Calu3 (cell line): Measurements from ENCODE around the gene LAMC3. TPM values are rescaled to one million over a fixed set of nuclear protein-coding genes. Genes with fewer than 3 reads are reported as not detected.

Experiments
- BruUV-seq: library from RNA; stranded (reverse); fragments of 400-500 nt; replicated peaks from 2 replicates; lab custom pipeline; 2021; lab: Mats Ljungman, UMichigan
- CTCF ChIA-PET: fragments of 300-600 bp; sonication (Branson Sonifier 250); formaldehyde crosslinking; loops from one replicate; lab custom pipeline; 2022; ENCODE audit warnings: antibody characterized with exemption; lab: Charles Lee
- DNase-seq: peaks from one replicate; pipeline ENCODE4 v3.0.0; 2022
- H3K27ac Mint-ChIP-seq: one replicate; pipeline ENCODE4 v1.8.0; 2022; ENCODE audit warnings: mixed read lengths; ENCODE audit not compliant: unreplicated experiment
- H3K27me3 Mint-ChIP-seq: one replicate; pipeline ENCODE4 v1.8.0; 2022; ENCODE audit warnings: mixed read lengths; ENCODE audit not compliant: unreplicated experiment
- H3K36me3 Mint-ChIP-seq: one replicate; pipeline ENCODE4 v1.8.0; 2022; ENCODE audit warnings: mild to moderate bottlenecking, moderate library complexity, mixed read lengths; ENCODE audit not compliant: insufficient read depth, unreplicated experiment
- H3K4me1 Mint-ChIP-seq: one replicate; pipeline ENCODE4 v1.8.0; 2022; ENCODE audit warnings: mild to moderate bottlenecking, low read depth, mixed read lengths; ENCODE audit not compliant: unreplicated experiment
- H3K4me3 Mint-ChIP-seq: one replicate; pipeline ENCODE4 v1.8.0; 2022; ENCODE audit warnings: mild to moderate bottlenecking, low read depth, moderate library complexity, mixed read lengths; ENCODE audit not compliant: unreplicated experiment
- H3K9me3 Mint-ChIP-seq: one replicate; pipeline ENCODE4 v1.8.0; 2022; ENCODE audit warnings: low read depth, mixed read lengths; ENCODE audit not compliant: unreplicated experiment
- CTCF ChIP-seq: fragments of 200-600 bp; IDR thresholded peaks from one replicate; pipeline ENCODE4 v1.8.0; 2022; ENCODE audit warnings: antibody characterized with exemption; ENCODE audit not compliant: unreplicated experiment
- intact Hi-C: fragments of 100-400 bp; cut with micrococcal nuclease; formaldehyde crosslinking; loops from one replicate; pipeline ENCODE4 v1.10.0; 2022; ENCODE audit not compliant: unreplicated experiment
- total RNA-seq: library from RNA; stranded (reverse); gene quantifications from 2 replicates; pipeline ENCODE4 v1.2.3, GENCODE V29; 2022

LAMC3 gene
- total RNA-seq, 1 experiment from 2014 or later: not detected

DNA sequence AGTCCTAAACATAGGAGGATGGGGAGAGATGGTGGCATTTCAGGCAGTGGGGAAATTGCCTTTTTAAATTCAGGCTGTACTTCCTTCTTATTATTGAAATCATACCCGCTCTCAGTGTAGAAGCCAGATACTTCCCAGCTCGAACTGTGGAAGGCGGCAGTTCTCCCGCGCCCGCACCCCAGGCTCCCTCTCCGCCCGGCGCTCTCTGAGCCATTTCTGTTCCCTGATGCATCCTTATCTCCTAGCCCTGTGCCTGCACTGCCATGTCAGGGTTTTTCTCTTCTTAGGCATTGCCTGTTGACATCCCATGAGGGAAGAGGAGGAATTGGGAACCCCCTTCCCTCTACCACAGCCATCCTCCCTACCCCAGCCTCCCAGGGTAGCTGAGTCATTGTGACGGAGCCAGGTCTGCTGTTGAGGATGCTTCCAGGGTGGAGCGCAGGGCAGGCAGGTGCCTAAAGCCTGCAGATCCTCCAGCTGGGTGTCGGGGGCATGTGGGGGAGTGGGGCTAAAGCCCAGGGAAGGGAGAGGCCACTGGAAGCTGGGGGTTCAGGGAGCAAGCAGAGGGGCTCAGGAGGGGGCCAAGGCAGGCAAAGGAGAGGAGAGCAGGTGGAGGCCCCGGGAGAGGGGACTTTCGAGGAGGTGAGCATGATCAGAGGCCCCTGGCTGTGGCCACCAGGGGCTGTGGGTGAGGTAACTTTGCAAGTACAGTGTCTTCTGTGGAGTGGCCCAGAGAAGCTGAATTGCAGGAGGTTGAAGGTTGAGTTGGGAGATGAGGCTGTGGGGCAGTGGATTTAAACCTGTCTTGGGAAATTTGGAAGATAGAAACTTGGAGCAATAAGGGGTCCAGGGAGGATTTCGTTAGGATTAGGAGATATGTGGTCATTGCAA, 16.2 kb downstream of the LAMC3 start:
- Mint-ChIP-seq H3K27ac (no peak overlapping the region), H3K27me3 (peaks cover 62% of the 10 kb centered on the region), H3K4me1 (no peaks in the 10 kb centered on the region), H3K4me3 (no peak overlapping the region), H3K36me3 (no peaks in the 10 kb centered on the region), H3K9me3 (no peaks in the 10 kb centered on the region)
- BruUV-seq: no TSS peak
- intact Hi-C loops: no loop called here
- no peak for DNase-seq
- CTCF ChIA-PET: no interaction called here
- no peak for TF ChIP-seq CTCF

GRCh38 chr9:131025953-131026858, 17.2 kb downstream of the LAMC3 start:
- CTCF ChIA-PET: no interaction called here

GRCh38 chr9:131027048-131027871, 18.3 kb downstream of the LAMC3 start:
- no peaks in the 10 kb centered on the region for H3K36me3 Mint-ChIP-seq
- intact Hi-C loops: no loop called here
- H3K4me3 Mint-ChIP-seq: no peak overlapping the region
- H3K27me3 Mint-ChIP-seq: peaks cover 47% of the 10 kb centered on the region
- H3K4me1 Mint-ChIP-seq: no peaks in the 10 kb centered on the region
- H3K27ac Mint-ChIP-seq: no peak overlapping the region
- no peak for TF ChIP-seq CTCF
- H3K9me3 Mint-ChIP-seq: no peaks in the 10 kb centered on the region
- no TSS peak for BruUV-seq
- DNase-seq: no peak
- CTCF ChIA-PET: no interaction called here

More at GRCh38 chr9:131025953-131026858, 17.2 kb downstream of the LAMC3 start:
- H3K27ac Mint-ChIP-seq: no peak overlapping the region
- peaks cover 52% of the 10 kb centered on the region for H3K27me3 Mint-ChIP-seq
- no TSS peak for BruUV-seq
- no peaks in the 10 kb centered on the region for H3K9me3 Mint-ChIP-seq
- no peak for DNase-seq
- TF ChIP-seq CTCF: no peak
- H3K4me3 Mint-ChIP-seq: no peak overlapping the region
- no peaks in the 10 kb centered on the region for H3K36me3 Mint-ChIP-seq
- no peaks in the 10 kb centered on the region for H3K4me1 Mint-ChIP-seq
- intact Hi-C loops: no loop called here

GRCh38 chr9:131027872-131028179, 18.9 kb downstream of the LAMC3 start:
- Mint-ChIP-seq H3K4me1 (no peaks in the 10 kb centered on the region), H3K4me3 (no peak overlapping the region), H3K9me3 (no peaks in the 10 kb centered on the region), H3K36me3 (no peaks in the 10 kb centered on the region), H3K27me3 (peaks cover 47% of the 10 kb centered on the region), H3K27ac (no peak overlapping the region)
- no TSS peak for BruUV-seq
- DNase-seq: no peak
- TF ChIP-seq CTCF: no peak
- CTCF ChIA-PET: no interaction called here
- intact Hi-C loops: no loop called here
